Vagina (tissue), 2 donors: ENCODE results near the gene ZNF630. TPM values are rescaled to one million over a fixed set of nuclear protein-coding genes. Genes with fewer than 3 reads are reported as not detected.

Experiments used
- DNase-seq, 2 donors: peaks; one replicate each; pipeline ENCODE4 v3.0.0-alpha.2; 2017; ENCODE audit errors: extremely low spot score in 2 of 2
- H3K27ac ChIP-seq: fragments of 200-600 bp; sonication (generic); one replicate; pipeline ENCODE4 v1.5.1; 2019
- H3K27me3 ChIP-seq: fragments of 200-600 bp; sonication (generic); one replicate; pipeline ENCODE4 v1.5.1; 2019
- H3K36me3 ChIP-seq, 2 donors: fragments of 200-600 bp; sonication (generic); one replicate each; pipeline ENCODE4 v1.5.1; 2017 to 2019
- H3K4me1 ChIP-seq: fragments of 200-600 bp; sonication (generic); one replicate; pipeline ENCODE4 v1.5.1; 2019
- H3K4me3 ChIP-seq, 2 donors: fragments of 200-600 bp; sonication (generic); 1 replicate in 1 of 2; 2 replicates in 1 of 2; pipeline ENCODE4 v1.5.1; 2016 to 2019
- H3K9me3 ChIP-seq: fragments of 200-600 bp; sonication (generic); one replicate; pipeline ENCODE4 v1.5.1; 2019
- POLR2A ChIP-seq, 2 donors: fragments of 450-650 bp; IDR thresholded peaks; one replicate each; pipeline ENCODE4 v1.6.1; 2017; ENCODE audit warnings: antibody characterized with exemption in 2 of 2, mild to moderate bottlenecking in 2 of 2, moderate library complexity in 2 of 2
- POLR2AphosphoS5 ChIP-seq, 2 donors: sonication (generic); formaldehyde crosslinking; IDR thresholded peaks; one replicate each; pipeline ENCODE4 v1.9.0; 2017; ENCODE audit warnings: antibody characterized with exemption in 2 of 2, mild to moderate bottlenecking in 2 of 2, low read depth in 1 of 2; ENCODE audit not compliant: insufficient read depth in 1 of 2
- intact Hi-C: fragments of 100-400 bp; cut with DNase I; formaldehyde crosslinking; loops from one replicate; pipeline ENCODE4 v1.15.1; 2023
- total RNA-seq: library from RNA; depleted of rRNA; stranded (reverse); fragments of >200 nt; gene quantifications from one replicate; pipeline ENCODE4 v1.2.3, GENCODE V29; 2016
- TF ChIP-seq, protein P1 (sequence below), 3 experiments: fragments of 450-650 bp in 2 of 3; fragments of 200-600 bp in 1 of 3; sonication (generic) in 1 of 3; IDR thresholded peaks; one replicate each; pipeline ENCODE4 v1.5.1; 2017 to 2019; ENCODE audit warnings: antibody characterized with exemption in 3 of 3, mild to moderate bottlenecking in 2 of 3, moderate library complexity in 2 of 3

The ZNF630 gene
- total RNA-seq, 1 donor from 2014 or later: 4.7 TPM

DNA sequence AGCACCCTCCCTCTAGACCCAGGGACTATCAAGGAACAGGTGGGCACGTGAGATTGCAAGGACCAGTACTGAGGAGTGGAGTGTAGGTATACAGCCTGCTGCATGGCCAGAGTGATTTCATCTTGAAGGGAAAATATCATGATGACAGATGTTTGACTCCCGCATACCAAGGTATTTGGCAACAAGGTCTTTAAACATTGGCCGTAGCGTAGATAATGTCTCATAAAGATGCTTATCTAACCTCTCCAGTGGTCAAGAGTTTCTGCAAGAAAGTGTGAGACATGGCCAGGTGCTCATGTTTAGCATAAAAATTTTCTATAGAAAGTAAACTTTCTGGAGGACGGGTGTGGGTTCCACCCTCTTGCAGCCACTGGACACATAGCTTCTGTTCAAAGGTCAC lies 18.7 kb upstream of the ZNF630 start:
- no peaks in the 10 kb centered on the region for H3K4me1 ChIP-seq
- TF ChIP-seq POLR2A (IDR thresholded peaks at IDR 0.05): no peak
- TF ChIP-seq, protein P1, sequence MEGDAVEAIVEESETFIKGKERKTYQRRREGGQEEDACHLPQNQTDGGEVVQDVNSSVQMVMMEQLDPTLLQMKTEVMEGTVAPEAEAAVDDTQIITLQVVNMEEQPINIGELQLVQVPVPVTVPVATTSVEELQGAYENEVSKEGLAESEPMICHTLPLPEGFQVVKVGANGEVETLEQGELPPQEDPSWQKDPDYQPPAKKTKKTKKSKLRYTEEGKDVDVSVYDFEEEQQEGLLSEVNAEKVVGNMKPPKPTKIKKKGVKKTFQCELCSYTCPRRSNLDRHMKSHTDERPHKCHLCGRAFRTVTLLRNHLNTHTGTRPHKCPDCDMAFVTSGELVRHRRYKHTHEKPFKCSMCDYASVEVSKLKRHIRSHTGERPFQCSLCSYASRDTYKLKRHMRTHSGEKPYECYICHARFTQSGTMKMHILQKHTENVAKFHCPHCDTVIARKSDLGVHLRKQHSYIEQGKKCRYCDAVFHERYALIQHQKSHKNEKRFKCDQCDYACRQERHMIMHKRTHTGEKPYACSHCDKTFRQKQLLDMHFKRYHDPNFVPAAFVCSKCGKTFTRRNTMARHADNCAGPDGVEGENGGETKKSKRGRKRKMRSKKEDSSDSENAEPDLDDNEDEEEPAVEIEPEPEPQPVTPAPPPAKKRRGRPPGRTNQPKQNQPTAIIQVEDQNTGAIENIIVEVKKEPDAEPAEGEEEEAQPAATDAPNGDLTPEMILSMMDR (IDR thresholded peaks at IDR 0.05): no peak
- no peak for TF ChIP-seq POLR2AphosphoS5 (IDR thresholded peaks at IDR 0.05; ENCODE audit: insufficient read depth in 1 of 2, low read depth in 1 of 2)
- intact Hi-C loops: no loop called here
- no peak for DNase-seq
- no peak overlapping the region for H3K4me3 ChIP-seq
- no peaks in the 10 kb centered on the region for H3K36me3 ChIP-seq
- H3K27me3 ChIP-seq: no peaks in the 10 kb centered on the region
- no peaks in the 10 kb centered on the region for H3K9me3 ChIP-seq
- no peak overlapping the region for H3K27ac ChIP-seq

DNA sequence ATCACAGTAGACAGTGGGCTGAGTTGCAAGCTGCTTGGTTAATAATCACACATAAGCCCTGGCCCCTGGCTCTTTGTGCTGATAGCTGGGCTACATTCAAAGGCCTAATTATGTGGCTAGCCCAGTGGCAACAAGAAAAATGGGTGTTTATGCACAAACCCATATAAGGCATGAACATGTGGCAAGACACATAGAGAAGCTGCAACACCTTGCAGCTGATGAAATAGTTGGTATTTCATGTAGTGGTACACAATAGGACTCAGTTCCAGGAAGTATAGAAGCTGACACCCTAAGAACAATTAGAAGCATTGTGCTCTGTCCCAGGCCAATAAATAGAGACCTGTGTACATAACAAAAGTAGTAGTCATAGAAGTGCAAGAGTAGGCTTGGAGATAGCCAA lies 14.6 kb upstream of the ZNF630 start:
- intact Hi-C loops: no loop called here
- no peaks in the 10 kb centered on the region for H3K4me1 ChIP-seq
- H3K27me3 ChIP-seq: no peaks in the 10 kb centered on the region
- H3K4me3 ChIP-seq: no peak overlapping the region
- no peaks in the 10 kb centered on the region for H3K36me3 ChIP-seq
- TF ChIP-seq POLR2AphosphoS5 (IDR thresholded peaks at IDR 0.05; ENCODE audit: insufficient read depth in 1 of 2, low read depth in 1 of 2): no peak
- no peak for TF ChIP-seq POLR2A (IDR thresholded peaks at IDR 0.05)
- TF ChIP-seq, protein P1 (IDR thresholded peaks at IDR 0.05): no peak
- no peak overlapping the region for H3K27ac ChIP-seq
- DNase-seq: no peak
- no peaks in the 10 kb centered on the region for H3K9me3 ChIP-seq

DNA sequence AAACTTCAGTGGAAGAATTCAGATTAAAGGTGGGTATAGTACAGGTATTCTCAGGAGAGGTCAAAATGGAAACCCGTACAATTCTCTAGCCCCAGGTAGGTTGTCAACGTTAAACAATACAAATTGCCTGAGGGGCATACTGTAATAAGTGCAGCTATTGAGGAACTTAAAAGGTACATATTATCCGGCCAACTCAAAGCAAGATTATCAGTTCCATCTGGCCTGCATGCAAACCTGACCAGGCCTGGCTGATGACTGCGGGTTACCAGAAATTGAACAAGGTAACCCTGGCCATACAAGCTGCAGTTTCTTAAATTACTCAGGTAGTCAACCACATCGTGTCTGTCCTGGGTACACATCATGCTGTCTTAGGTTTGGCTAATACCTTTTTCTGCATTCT lies 12.3 kb upstream of the ZNF630 start:
- no peaks in the 10 kb centered on the region for H3K36me3 ChIP-seq
- no peaks in the 10 kb centered on the region for H3K4me1 ChIP-seq
- H3K4me3 ChIP-seq: no peak overlapping the region
- intact Hi-C loops: no loop called here
- no peaks in the 10 kb centered on the region for H3K9me3 ChIP-seq
- H3K27me3 ChIP-seq: no peaks in the 10 kb centered on the region
- TF ChIP-seq POLR2A (IDR thresholded peaks at IDR 0.05) (no peak), POLR2AphosphoS5 (IDR thresholded peaks at IDR 0.05; ENCODE audit: insufficient read depth in 1 of 2, low read depth in 1 of 2) (no peak)
- TF ChIP-seq, protein P1 (IDR thresholded peaks at IDR 0.05): no peak
- no peak overlapping the region for H3K27ac ChIP-seq
- DNase-seq: no peak

DNA sequence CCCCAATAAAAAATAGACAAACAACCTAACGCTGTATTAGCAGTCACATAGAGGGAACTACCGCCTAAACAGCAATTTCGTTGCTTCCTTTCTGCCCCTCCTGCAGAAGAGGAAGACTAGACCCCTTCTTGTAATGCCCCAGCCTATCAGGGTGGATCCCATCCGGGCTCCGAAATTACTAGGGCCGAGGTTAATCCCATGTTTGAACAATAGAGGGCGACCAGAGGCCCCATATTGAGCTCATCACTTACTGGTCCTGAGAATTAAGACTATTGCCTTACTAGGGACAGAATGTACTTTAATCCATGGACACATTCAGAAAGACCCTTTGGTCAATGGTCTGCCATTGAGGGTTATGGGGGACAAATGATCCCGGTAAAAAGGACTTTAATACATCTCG lies 11.8 kb upstream of the ZNF630 start:
- Histone ChIP-seq H3K27me3 (no peaks in the 10 kb centered on the region), H3K9me3 (no peaks in the 10 kb centered on the region), H3K4me3 (no peak overlapping the region), H3K4me1 (no peaks in the 10 kb centered on the region), H3K36me3 (no peaks in the 10 kb centered on the region), H3K27ac (no peak overlapping the region)
- no peak for DNase-seq
- intact Hi-C loops: no loop called here
- TF ChIP-seq POLR2A (IDR thresholded peaks at IDR 0.05): no peak
- no peak for TF ChIP-seq POLR2AphosphoS5 (IDR thresholded peaks at IDR 0.05; ENCODE audit: insufficient read depth in 1 of 2, low read depth in 1 of 2)
- TF ChIP-seq, protein P1 (IDR thresholded peaks at IDR 0.05): peak in 1 of 3 experiments; percentile 45

DNA sequence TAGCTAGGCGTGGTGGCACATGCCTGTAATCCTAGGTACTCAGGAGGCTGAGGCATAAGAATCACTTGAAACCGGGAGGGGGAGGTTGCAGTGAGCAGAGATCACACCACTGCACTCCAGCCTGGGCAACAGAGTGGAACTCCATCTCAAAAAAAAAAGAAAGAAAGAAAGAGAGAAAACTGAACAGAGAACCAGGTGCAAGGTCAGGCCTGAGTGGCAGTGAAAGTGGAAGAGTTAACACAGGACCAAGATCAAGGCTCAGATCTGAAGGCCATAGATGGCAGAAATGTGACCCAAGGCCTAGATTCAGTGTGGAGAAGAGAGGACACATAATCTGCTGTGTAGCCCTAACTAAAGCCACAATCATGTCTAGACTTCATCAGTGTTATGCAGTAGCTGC lies 4.9 kb upstream of the ZNF630 start:
- no peaks in the 10 kb centered on the region for H3K4me1 ChIP-seq
- no peaks in the 10 kb centered on the region for H3K9me3 ChIP-seq
- no peak overlapping the region for H3K27ac ChIP-seq
- no peak for DNase-seq
- intact Hi-C loops: no loop called here
- H3K36me3 ChIP-seq: no peaks in the 10 kb centered on the region
- no peak for TF ChIP-seq POLR2A (IDR thresholded peaks at IDR 0.05)
- TF ChIP-seq POLR2AphosphoS5 (IDR thresholded peaks at IDR 0.05; ENCODE audit: insufficient read depth in 1 of 2, low read depth in 1 of 2): no peak
- TF ChIP-seq, protein P1 (IDR thresholded peaks at IDR 0.05): no peak
- no peak overlapping the region for H3K4me3 ChIP-seq
- H3K27me3 ChIP-seq: no peaks in the 10 kb centered on the region
